Kidney tubule cell (primary cell): ENCODE data around the gene RAB3GAP1.

Experiments used
- DNase-seq: peaks from one replicate; pipeline ENCODE4 v3.0.0-alpha.2; 2018; ENCODE audit warnings: low spot score

RAB3GAP1 gene

GRCh38 chr2:135164431-135164830, 112.3 kb downstream of the RAB3GAP1 start:
- DNase-seq: peak; percentile 84

GRCh38 chr2:135167273-135167672, 115.2 kb downstream of the RAB3GAP1 start:
- no peak for DNase-seq

- DNase-seq: no peak
Observed at GRCh38 chr2:135168204-135168856, 116.2 kb downstream of the RAB3GAP1 start.

GRCh38 chr2:135169900-135170753, 118.0 kb downstream of the RAB3GAP1 start:
- DNase-seq: no peak

- no peak for DNase-seq
Observed at GRCh38 chr2:135174049-135174809, 122.1 kb downstream of the RAB3GAP1 start.

GRCh38 chr2:135174810-135175093, 122.7 kb downstream of the RAB3GAP1 start:
- no peak for DNase-seq

- no peak for DNase-seq
Observed at GRCh38 chr2:135175177-135175576, 123.1 kb downstream of the RAB3GAP1 start.

GRCh38 chr2:135179689-135180088, 127.6 kb downstream of the RAB3GAP1 start:
- no peak for DNase-seq

GRCh38 chr2:135182190-135182589, 130.1 kb downstream of the RAB3GAP1 start:
- DNase-seq: no peak

GRCh38 chr2:135182601-135183000, 130.5 kb downstream of the RAB3GAP1 start:
- no peak for DNase-seq

GRCh38 chr2:135183822-135184221, 131.7 kb downstream of the RAB3GAP1 start:
- DNase-seq: no peak

GRCh38 chr2:135186054-135186453, 134.0 kb downstream of the RAB3GAP1 start:
- DNase-seq: no peak

GRCh38 chr2:135187270-135187669, 135.2 kb downstream of the RAB3GAP1 start:
- no peak for DNase-seq

- DNase-seq: no peak
Observed at GRCh38 chr2:135189148-135189547, 137.1 kb downstream of the RAB3GAP1 start.

- DNase-seq: no peak
Observed at GRCh38 chr2:135190799-135191198, 138.7 kb downstream of the RAB3GAP1 start.

- no peak for DNase-seq
Observed at GRCh38 chr2:135198481-135198880, 146.4 kb downstream of the RAB3GAP1 start.

- DNase-seq: no peak
Observed at GRCh38 chr2:135202751-135203150, 150.7 kb downstream of the RAB3GAP1 start.

- no peak for DNase-seq
Observed at GRCh38 chr2:135203944-135204343, 151.9 kb downstream of the RAB3GAP1 start.

- peak; percentile 21 for DNase-seq
Observed at GRCh38 chr2:135208016-135208415, 155.9 kb downstream of the RAB3GAP1 start.

- DNase-seq: no peak
Observed at GRCh38 chr2:135212757-135213156, 160.7 kb downstream of the RAB3GAP1 start.

- no peak for DNase-seq
Observed at GRCh38 chr2:135218426-135218825, 166.3 kb downstream of the RAB3GAP1 start.

GRCh38 chr2:135219226-135219625, 167.1 kb downstream of the RAB3GAP1 start:
- no peak for DNase-seq
